IMR-90 (cell line): ENCODE measurements around the gene RIMS3. TPM values are rescaled to one million over a fixed set of nuclear protein-coding genes. Genes with fewer than 3 reads are reported as not detected.

Experiments used
- ATAC-seq: fragments of 200-7000 bp; cut with Tn5 transposase; 2 replicates; pipeline ENCODE4 v1.9.1; 2020; ENCODE audit warnings: low read depth, mild to moderate bottlenecking, moderate library complexity
- BruUV-seq: library from RNA; stranded (reverse); fragments of 400-500 nt; replicated peaks from 2 replicates; lab custom pipeline; 2021; lab: Mats Ljungman, UMichigan
- CTCF ChIA-PET: fragments of 300-600 bp; formaldehyde crosslinking; extraction: SDS; loops from one replicate; lab custom pipeline; 2021; ENCODE audit warnings: antibody characterized with exemption; lab: Yijun Ruan, JAX
- POLR2A ChIA-PET: fragments of 300-600 bp; sonication (Branson Sonifier 250); formaldehyde crosslinking; loops from one replicate; lab custom pipeline; 2022; ENCODE audit warnings: antibody characterized with exemption; ENCODE audit not compliant: unreplicated experiment; lab: Charles Lee
- DNase-seq: peaks from one replicate; pipeline ENCODE4 v3.0.0; 2013
- H2AFZ ChIP-seq: replicated peaks from 2 replicates; pipeline ENCODE3; 2013; ENCODE audit warnings: low read length, mild to moderate bottlenecking; ENCODE audit not compliant: poor library complexity
- H2AK5ac ChIP-seq: 2 replicates; pipeline ENCODE4 v1.6.1; 2013; ENCODE audit warnings: low read depth, low read length, inconsistent platforms
- H2AK9ac ChIP-seq: replicated peaks from 2 replicates; pipeline ENCODE3; 2013; ENCODE audit warnings: mild to moderate bottlenecking, low read depth, low read length, moderate library complexity; ENCODE audit not compliant: poor library complexity
- H2BK120ac ChIP-seq: 2 replicates; pipeline ENCODE4 v1.6.1; 2013; ENCODE audit warnings: low read depth, low read length, inconsistent platforms
- H2BK15ac ChIP-seq: 3 replicates; pipeline ENCODE4 v1.6.1; 2013; ENCODE audit warnings: low read depth, low read length, inconsistent platforms
- H2BK20ac ChIP-seq: 2 replicates; pipeline ENCODE4 v1.6.1; 2013; ENCODE audit warnings: low read depth, mild to moderate bottlenecking, inconsistent platforms, low read length, moderate library complexity
- H2BK5ac ChIP-seq: 2 replicates; pipeline ENCODE4 v1.6.1; 2013; ENCODE audit warnings: mild to moderate bottlenecking, low read depth, low read length, inconsistent platforms; ENCODE audit not compliant: poor library complexity, severe bottlenecking
- H3K14ac ChIP-seq: replicated peaks from 2 replicates; pipeline ENCODE4 v1.6.1; 2013; ENCODE audit warnings: low read depth, low read length, inconsistent platforms
- H3K18ac ChIP-seq: 2 replicates; pipeline ENCODE4 v1.6.1; 2013; ENCODE audit warnings: low read depth, low read length, control low read depth
- H3K23ac ChIP-seq: 2 replicates; pipeline ENCODE4 v1.6.1; 2013; ENCODE audit warnings: low read depth, low read length, inconsistent platforms
- H3K27ac ChIP-seq: 2 replicates; pipeline ENCODE4 v1.5.1; 2013; ENCODE audit warnings: mild to moderate bottlenecking, control low read depth, low read length; ENCODE audit not compliant: insufficient read depth
- H3K27me3 ChIP-seq: 2 replicates; pipeline ENCODE4 v1.6.1; 2013; ENCODE audit warnings: low read length; ENCODE audit not compliant: control insufficient read depth, insufficient read depth
- H3K36me3 ChIP-seq: 2 replicates; pipeline ENCODE4 v1.6.1; 2013; ENCODE audit warnings: low read length, mixed read lengths; ENCODE audit not compliant: control insufficient read depth, insufficient read depth
- H3K4ac ChIP-seq: 2 replicates; pipeline ENCODE4 v1.6.1; 2013; ENCODE audit warnings: low read depth, low read length, inconsistent platforms
- H3K4me1 ChIP-seq: 2 replicates; pipeline ENCODE4 v1.6.1; 2013; ENCODE audit warnings: low read length, mixed read lengths; ENCODE audit not compliant: control insufficient read depth, insufficient read depth
- H3K4me2 ChIP-seq: 2 replicates; pipeline ENCODE4 v1.6.1; 2013; ENCODE audit warnings: low read depth, mild to moderate bottlenecking, control low read depth, low read length, moderate library complexity
- H3K4me3 ChIP-seq: 2 replicates; pipeline ENCODE4 v1.5.1; 2013; ENCODE audit warnings: low read depth, mild to moderate bottlenecking, control low read depth, low read length, moderate library complexity; ENCODE audit not compliant: insufficient read depth
- H3K56ac ChIP-seq: 2 replicates; pipeline ENCODE4 v1.6.1; 2013; ENCODE audit warnings: low read length, inconsistent platforms; ENCODE audit not compliant: insufficient read depth; ENCODE audit errors: extremely low read depth
- H3K79me1 ChIP-seq, 2 experiments: 2 replicates each; pipeline ENCODE4 v1.6.1; 2013; ENCODE audit warnings: low read length in 2 of 2, inconsistent platforms in 1 of 2, low read depth in 1 of 2
- H3K9ac ChIP-seq: 2 replicates; pipeline ENCODE4 v1.6.1; 2013; ENCODE audit warnings: low read depth, low read length, control low read depth
- H3K9me1 ChIP-seq: 2 replicates; pipeline ENCODE4 v1.6.1; 2013; ENCODE audit warnings: low read length, inconsistent platforms; ENCODE audit not compliant: insufficient read depth
- H3K9me3 ChIP-seq: 2 replicates; pipeline ENCODE4 v1.6.1; 2013; ENCODE audit warnings: low read length; ENCODE audit not compliant: control insufficient read depth, insufficient read depth
- H4K20me1 ChIP-seq: 2 replicates; pipeline ENCODE4 v1.6.1; 2013; ENCODE audit warnings: low read length, inconsistent platforms; ENCODE audit not compliant: insufficient read depth
- H4K5ac ChIP-seq: 2 replicates; pipeline ENCODE4 v1.6.1; 2013; ENCODE audit warnings: mild to moderate bottlenecking, low read depth, low read length, control low read depth
- H4K8ac ChIP-seq, 2 experiments: 2 replicates each; pipeline ENCODE4 v1.6.1; 2013; ENCODE audit warnings: low read depth in 2 of 2, low read length in 2 of 2, control low read depth in 1 of 2, inconsistent platforms in 1 of 2
- H4K91ac ChIP-seq: 2 replicates; pipeline ENCODE4 v1.6.1; 2013; ENCODE audit warnings: low read depth, low read length, inconsistent platforms; ENCODE audit not compliant: insufficient read depth
- BHLHE40 ChIP-seq: fragments of 150-350 bp; IDR thresholded peaks from 2 replicates; pipeline ENCODE4 v1.6.1; 2016; ENCODE audit warnings: mild to moderate bottlenecking, low read depth, low read length
- CEBPB ChIP-seq: IDR thresholded peaks from 2 replicates; pipeline ENCODE4 v1.6.1; 2012; ENCODE audit warnings: low read depth, low read length, improper control_type of control experiment
- CHD1 ChIP-seq: IDR thresholded peaks from 2 replicates; pipeline ENCODE4 v1.6.1; 2012; ENCODE audit warnings: low read depth, low read length, improper control_type of control experiment
- MAFK ChIP-seq: IDR thresholded peaks from 2 replicates; pipeline ENCODE4 v1.6.1; 2012; ENCODE audit warnings: low read depth, low read length, improper control_type of control experiment
- MAZ ChIP-seq: IDR thresholded peaks from 2 replicates; pipeline ENCODE4 v1.6.1; 2012; ENCODE audit warnings: low read depth, mild to moderate bottlenecking, low read length, improper control_type of control experiment, moderate library complexity, borderline replicate concordance
- NFE2L2 ChIP-seq: fragments of 150-350 bp; IDR thresholded peaks from 2 replicates; pipeline ENCODE4 v1.6.1; 2016; ENCODE audit warnings: low read depth, mild to moderate bottlenecking, low read length
- SMC3 ChIP-seq: fragments of 150-350 bp; IDR thresholded peaks from 2 replicates; pipeline ENCODE4 v1.6.1; 2016; ENCODE audit warnings: low read depth, mild to moderate bottlenecking, antibody characterized with exemption, low read length, moderate library complexity
- WGBS, 2 experiments: methylation state at CpG; one replicate each; pipeline versions ENCODE4 v1.1.5 to v1.1.7; 2013; ENCODE audit warnings: missing lambda C conversion rate in 2 of 2; ENCODE audit not compliant: insufficient read length in 1 of 2; ENCODE audit errors: extremely low coverage in 2 of 2; 5-methylcytosine and 5-hydroxymethylcytosine counted together
- dilution Hi-C: fragments of 300-500 bp; cut with HindIII; formaldehyde crosslinking; loops from one replicate; pipeline ENCODE4 v1.14.3; 2018; ENCODE audit warnings: low sequenced_read_pairs; ENCODE audit not compliant: unreplicated experiment
- in situ Hi-C: fragments of 300-500 bp; cut with MboI; formaldehyde crosslinking; loops from 3 replicates; pipeline ENCODE4 v1.14.3; 2019; ENCODE audit warnings: low sequenced_read_pairs, inconsistent platforms, mixed read lengths
- intact Hi-C: fragments of 100-400 bp; cut with micrococcal nuclease; formaldehyde crosslinking; loops from 2 replicates; pipeline ENCODE4 v1.10.0; 2022
- polyA plus RNA-seq, 3 experiments: library from polyadenylated mRNA; depleted of rRNA; stranded (reverse); fragments of >200 nt; gene quantifications; 2 replicates each; pipeline ENCODE4 v1.2.3, GENCODE V29; 2012; ENCODE audit warnings: low replicate concordance in 1 of 3
- total RNA-seq: library from RNA; depleted of rRNA; stranded (reverse); fragments of >200 nt; gene quantifications from 2 replicates; pipeline ENCODE4 v1.2.3, GENCODE V29; 2012
- TF ChIP-seq, protein P1 (sequence below): fragments of 150-350 bp; IDR thresholded peaks from 2 replicates; pipeline ENCODE4 v1.6.1; 2017; ENCODE audit warnings: mild to moderate bottlenecking, antibody characterized with exemption, low read length, low read depth

Gene RIMS3
- total and polyA plus RNA-seq, 2 of the 4 experiments (the other 2 are of a cell fraction), result 0.10 to 0.36 TPM

DNA sequence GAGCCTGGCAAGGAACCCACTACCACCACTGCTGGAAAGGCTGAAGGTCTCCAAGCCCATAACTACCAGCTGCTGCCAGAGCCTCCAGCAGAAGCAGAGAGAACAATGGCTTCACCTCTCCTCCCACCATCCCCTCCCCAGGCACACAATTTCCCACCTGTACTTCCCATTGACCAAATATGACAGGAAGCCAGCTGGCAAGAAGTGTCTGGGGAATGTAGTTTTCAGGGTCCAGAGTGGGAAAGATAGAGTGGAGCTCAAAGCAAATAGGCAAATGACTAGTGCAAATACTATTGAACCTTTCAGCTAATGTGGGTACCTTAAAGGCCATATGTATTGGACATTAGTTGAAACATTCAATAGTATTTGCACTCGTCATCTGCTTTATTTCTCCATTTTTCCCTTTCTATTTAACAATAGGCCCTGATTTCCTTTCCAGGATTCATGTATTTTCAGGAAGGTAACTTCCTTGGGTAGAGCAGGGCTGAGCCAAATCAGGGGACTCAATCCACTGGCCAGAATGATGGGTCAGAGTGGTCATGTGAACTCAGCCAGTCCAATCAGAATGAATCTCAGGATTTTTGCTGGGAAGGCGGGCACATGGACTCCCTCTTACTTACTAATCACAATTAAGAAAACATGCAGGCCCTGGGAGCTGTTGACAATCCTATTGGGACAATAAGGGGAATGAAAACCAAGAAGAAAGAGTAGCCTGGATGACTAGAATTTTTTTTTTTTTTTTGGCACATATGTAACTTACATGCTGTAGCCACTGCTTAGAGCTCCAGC, 13.9 kb upstream of the RIMS3 start:
- Histone ChIP-seq H3K9ac (no peak overlapping the region), H3K79me1 (no peaks in the 10 kb centered on the region), H4K91ac (no peak overlapping the region), H2AFZ (no peak overlapping the region), H3K9me3 (no peaks in the 10 kb centered on the region; the same call in 1 of the 2 replicates), H3K27ac (no peak overlapping the region), H3K18ac (no peak overlapping the region), H4K8ac (no peak overlapping the region), H3K4ac (no peak overlapping the region), H2BK120ac (no peak overlapping the region), H3K4me3 (no peak overlapping the region), H4K20me1 (no peaks in the 10 kb centered on the region), H2BK15ac (no peak overlapping the region), H2AK9ac (no peak overlapping the region), H3K9me1 (no peaks in the 10 kb centered on the region), H4K5ac (no peak overlapping the region), H2BK5ac (no peak overlapping the region), H3K4me1 (no peaks in the 10 kb centered on the region), H3K36me3 (no peaks in the 10 kb centered on the region), H2AK5ac (no peak overlapping the region), H3K56ac (no peak overlapping the region), H3K4me2 (no peak overlapping the region), H3K14ac (no peak overlapping the region), H3K27me3 (peaks cover 8% of the 10 kb centered on the region), H2BK20ac (no peak overlapping the region), H3K23ac (no peak overlapping the region)
- no peak for DNase-seq
- dilution Hi-C loops (no loop called here), in situ Hi-C loops (no loop called here), intact Hi-C loops (no loop called here)
- TF ChIP-seq CEBPB (no peak), MAZ (no peak), NFE2L2 (no peak), SMC3 (no peak), CHD1 (no peak), BHLHE40 (no peak), MAFK (no peak)
- TF ChIP-seq, protein P1, sequence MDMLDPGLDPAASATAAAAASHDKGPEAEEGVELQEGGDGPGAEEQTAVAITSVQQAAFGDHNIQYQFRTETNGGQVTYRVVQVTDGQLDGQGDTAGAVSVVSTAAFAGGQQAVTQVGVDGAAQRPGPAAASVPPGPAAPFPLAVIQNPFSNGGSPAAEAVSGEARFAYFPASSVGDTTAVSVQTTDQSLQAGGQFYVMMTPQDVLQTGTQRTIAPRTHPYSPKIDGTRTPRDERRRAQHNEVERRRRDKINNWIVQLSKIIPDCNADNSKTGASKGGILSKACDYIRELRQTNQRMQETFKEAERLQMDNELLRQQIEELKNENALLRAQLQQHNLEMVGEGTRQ, result no peak
- ChIA-PET CTCF (interaction anchor here (0.6 kb wide), 1 partner anchor 14 kb away, joined by 3 read pairs; no protein-coding TSS in a partner anchor), POLR2A (no interaction called here)
- ATAC-seq, result no peak
- no TSS peak for BruUV-seq
- no CpG with 5 or more reads among the region's 2 CpGs for WGBS, 2 experiments
